ENCODE results near the gene MAGI2. TPM values are rescaled to one million over a fixed set of nuclear protein-coding genes. Genes with fewer than 3 reads are reported as not detected.

Gene MAGI2
- polyA plus RNA-seq, 3 donors = 0.03 to 0.11 TPM; not detected in 1

GRCh38 chr7:79500759-79501158 is 47.3 kb upstream of the MAGI2 start:
- H3K9me3 Mint-ChIP-seq = peaks cover 0 to 3% (median 0%) of the 10 kb centered on the region in 7 donors

GRCh38 chr7:79497728-79498127 is 44.3 kb upstream of the MAGI2 start:
- H3K4me1 ChIP-seq (ENCODE audit: control insufficient read depth in 1 of 2, insufficient read depth in 2 of 2, low read length in 2 of 2) = no peaks in the 10 kb centered on the region
- WGBS (ENCODE audit: insufficient coverage) = no CpG with 5 or more reads among the region's 3 CpGs
- Mint-ChIP-seq H3K27me3 (ENCODE audit: low read depth in 3 of 3) (peaks cover 0 to 1% (median 0%) of the 10 kb centered on the region in 3 donors), H3K4me1 (no peaks in the 10 kb centered on the region), H3K27ac (no peak overlapping the region), H3K36me3 (no peaks in the 10 kb centered on the region), H3K9me3 (peaks cover 0 to 3% (median 0%) of the 10 kb centered on the region in 7 donors), H3K4me3 (no peak overlapping the region)
- no peaks in the 10 kb centered on the region for H3K36me3 ChIP-seq (replicated peaks in 1 of 2; ENCODE audit: control insufficient read depth in 1 of 2, insufficient read depth in 2 of 2, low read length in 2 of 2)
- H3K9me3 ChIP-seq (replicated peaks in 1 of 2; ENCODE audit: control insufficient read depth in 1 of 2, insufficient read depth in 1 of 2, low read length in 2 of 2) = no peaks in the 10 kb centered on the region
- no peaks in the 10 kb centered on the region for H3K27me3 ChIP-seq (ENCODE audit: control insufficient read depth in 2 of 2, insufficient read depth in 2 of 2, low read length in 2 of 2)
- no peaks in the 10 kb centered on the region for H3K79me2 ChIP-seq (ENCODE audit: insufficient read depth, low read length)
- no peak overlapping the region for H3K4me2 ChIP-seq (replicated peaks; ENCODE audit: extremely low read depth, low read length, poor library complexity, severe bottlenecking)
- no peaks in the 10 kb centered on the region for H4K20me1 ChIP-seq (ENCODE audit: insufficient read depth, low read length)
- no peak overlapping the region for H3K27ac ChIP-seq (ENCODE audit: low read depth in 1 of 2, low read length in 2 of 2)
- H2AFZ ChIP-seq (ENCODE audit: insufficient read depth, low read depth, low read length, poor library complexity, severe bottlenecking) = no peak overlapping the region
- intact Hi-C loops (cut with micrococcal nuclease) = no loop called here
- H3K4me3 ChIP-seq (replicated peaks in 1 of 3; ENCODE audit: low read depth in 2 of 3, low read length in 3 of 3) = no peak overlapping the region
- TF ChIP-seq, protein P1, sequence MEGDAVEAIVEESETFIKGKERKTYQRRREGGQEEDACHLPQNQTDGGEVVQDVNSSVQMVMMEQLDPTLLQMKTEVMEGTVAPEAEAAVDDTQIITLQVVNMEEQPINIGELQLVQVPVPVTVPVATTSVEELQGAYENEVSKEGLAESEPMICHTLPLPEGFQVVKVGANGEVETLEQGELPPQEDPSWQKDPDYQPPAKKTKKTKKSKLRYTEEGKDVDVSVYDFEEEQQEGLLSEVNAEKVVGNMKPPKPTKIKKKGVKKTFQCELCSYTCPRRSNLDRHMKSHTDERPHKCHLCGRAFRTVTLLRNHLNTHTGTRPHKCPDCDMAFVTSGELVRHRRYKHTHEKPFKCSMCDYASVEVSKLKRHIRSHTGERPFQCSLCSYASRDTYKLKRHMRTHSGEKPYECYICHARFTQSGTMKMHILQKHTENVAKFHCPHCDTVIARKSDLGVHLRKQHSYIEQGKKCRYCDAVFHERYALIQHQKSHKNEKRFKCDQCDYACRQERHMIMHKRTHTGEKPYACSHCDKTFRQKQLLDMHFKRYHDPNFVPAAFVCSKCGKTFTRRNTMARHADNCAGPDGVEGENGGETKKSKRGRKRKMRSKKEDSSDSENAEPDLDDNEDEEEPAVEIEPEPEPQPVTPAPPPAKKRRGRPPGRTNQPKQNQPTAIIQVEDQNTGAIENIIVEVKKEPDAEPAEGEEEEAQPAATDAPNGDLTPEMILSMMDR (IDR thresholded peaks at IDR 0.05) = no peak
- H3K9ac ChIP-seq (ENCODE audit: insufficient read depth, low read length, poor library complexity, severe bottlenecking) = no peak overlapping the region
- DNase-seq = no peak

More at GRCh38 chr7:79500759-79501158, 47.3 kb upstream of the MAGI2 start:
- Histone ChIP-seq H3K36me3 (replicated peaks in 1 of 2; ENCODE audit: control insufficient read depth in 1 of 2, insufficient read depth in 2 of 2, low read length in 2 of 2) (no peaks in the 10 kb centered on the region), H3K4me1 (ENCODE audit: control insufficient read depth in 1 of 2, insufficient read depth in 2 of 2, low read length in 2 of 2) (no peaks in the 10 kb centered on the region), H3K9ac (ENCODE audit: insufficient read depth, low read length, poor library complexity, severe bottlenecking) (no peak overlapping the region), H2AFZ (ENCODE audit: insufficient read depth, low read depth, low read length, poor library complexity, severe bottlenecking) (no peak overlapping the region), H3K79me2 (ENCODE audit: insufficient read depth, low read length) (no peaks in the 10 kb centered on the region), H3K4me2 (replicated peaks; ENCODE audit: extremely low read depth, low read length, poor library complexity, severe bottlenecking) (no peak overlapping the region), H4K20me1 (ENCODE audit: insufficient read depth, low read length) (no peaks in the 10 kb centered on the region), H3K9me3 (replicated peaks in 1 of 2; ENCODE audit: control insufficient read depth in 1 of 2, insufficient read depth in 1 of 2, low read length in 2 of 2) (no peaks in the 10 kb centered on the region), H3K4me3 (replicated peaks in 1 of 3; ENCODE audit: low read depth in 2 of 3, low read length in 3 of 3) (no peak overlapping the region), H3K27me3 (ENCODE audit: control insufficient read depth in 2 of 2, insufficient read depth in 2 of 2, low read length in 2 of 2) (no peaks in the 10 kb centered on the region), H3K27ac (ENCODE audit: low read depth in 1 of 2, low read length in 2 of 2) (no peak overlapping the region)
- TF ChIP-seq, protein P1 (IDR thresholded peaks at IDR 0.05) = no peak
- Mint-ChIP-seq H3K27me3 (ENCODE audit: low read depth in 3 of 3) (peaks cover 0 to 2% (median 2%) of the 10 kb centered on the region in 3 donors), H3K36me3 (no peaks in the 10 kb centered on the region), H3K4me1 (no peaks in the 10 kb centered on the region), H3K4me3 (no peak overlapping the region), H3K27ac (no peak overlapping the region)
- DNase-seq = no peak
- intact Hi-C loops (cut with micrococcal nuclease) = no loop called here

All from CD14-positive monocyte (primary cell).